T-cell (primary cell): ENCODE results near the gene ANXA6. TPM values are rescaled to one million over a fixed set of nuclear protein-coding genes. Genes with fewer than 3 reads are reported as not detected.

ENCODE experiments used
- ATAC-seq, 4 experiments: fragments of 200-7000 bp in 3 of 4; fragments of 150-1000 bp in 1 of 4; cut with Tn5 transposase; replicated peaks in 1 of 4; 1 replicate in 3 of 4; 2 replicates in 1 of 4; pipeline ENCODE4 v1.10.0; 2021; ENCODE audit warnings: moderate library complexity in 3 of 4, mild to moderate bottlenecking in 2 of 4, moderate number of reproducible peaks in 1 of 4
- CTCF ChIA-PET, 2 donors: fragments of 300-600 bp; sonication (Branson Sonifier 250); formaldehyde crosslinking; loops; one replicate each; lab custom pipeline; 2022; ENCODE audit warnings: antibody characterized with exemption in 2 of 2; lab: Charles Lee
- POLR2A ChIA-PET, 2 donors: fragments of 300-600 bp; sonication (Branson Sonifier 250); formaldehyde crosslinking; loops; one replicate each; lab custom pipeline; 2022; ENCODE audit warnings: antibody characterized with exemption in 2 of 2; lab: Charles Lee
- DNase-seq, 35 experiments: peaks; one replicate each; pipeline versions ENCODE4 v3.0.0 to v3.0.0-alpha.2; 2013 to 2023
- H3K27ac ChIP-seq: one replicate; pipeline ENCODE4 v1.5.1; 2013; ENCODE audit warnings: low read length
- H3K27me3 ChIP-seq, 2 experiments: replicated peaks in 1 of 2; 1 replicate in 1 of 2; 2 replicates in 1 of 2; pipeline versions ENCODE4 v1.6.1 to v1.7.0; 2013; ENCODE audit warnings: low read length in 1 of 2, mixed read lengths in 1 of 2; ENCODE audit not compliant: control insufficient read depth in 2 of 2, insufficient read depth in 2 of 2; ENCODE audit errors: extremely low read depth in 1 of 2
- H3K36me3 ChIP-seq, 2 donors: 1 replicate in 1 of 2; 2 replicates in 1 of 2; pipeline versions ENCODE4 v1.6.1 to v1.7.0; 2013; ENCODE audit warnings: low read length in 1 of 2; ENCODE audit not compliant: control insufficient read depth in 2 of 2, insufficient read depth in 1 of 2; ENCODE audit errors: extremely low read depth in 1 of 2
- H3K4me1 ChIP-seq, 2 experiments: 1 replicate in 1 of 2; 2 replicates in 1 of 2; pipeline versions ENCODE4 v1.6.1 to v1.7.0; 2013; ENCODE audit warnings: low read length in 2 of 2, mixed read lengths in 1 of 2; ENCODE audit not compliant: insufficient read depth in 2 of 2, control insufficient read depth in 1 of 2; ENCODE audit errors: extremely low read depth in 1 of 2
- H3K4me3 ChIP-seq, 2 donors: 1 replicate in 1 of 2; 2 replicates in 1 of 2; pipeline versions ENCODE4 v1.5.1 to v1.7.0; 2013; ENCODE audit warnings: mild to moderate bottlenecking in 2 of 2, low read length in 1 of 2, moderate library complexity in 1 of 2; ENCODE audit not compliant: control insufficient read depth in 1 of 2; ENCODE audit errors: extremely low read depth in 1 of 2
- H3K9me3 ChIP-seq: 2 replicates; pipeline ENCODE4 v1.7.0; 2013
- H3K27ac Mint-ChIP-seq, 2 donors: one replicate each; pipeline ENCODE4 v1.8.0; 2020 to 2021; ENCODE audit warnings: mild to moderate bottlenecking in 2 of 2, mixed read lengths in 2 of 2
- H3K27me3 Mint-ChIP-seq, 2 donors: one replicate each; pipeline ENCODE4 v1.8.0; 2021 to 2022; ENCODE audit warnings: mixed read lengths in 2 of 2
- H3K36me3 Mint-ChIP-seq: one replicate; pipeline ENCODE4 v1.8.0; 2021; ENCODE audit warnings: mixed read lengths
- H3K4me1 Mint-ChIP-seq, 3 donors: one replicate each; pipeline ENCODE4 v1.8.0; 2020 to 2022; ENCODE audit warnings: mixed read lengths in 3 of 3, mild to moderate bottlenecking in 1 of 3
- H3K4me3 Mint-ChIP-seq, 3 donors: one replicate each; pipeline ENCODE4 v1.8.0; 2020 to 2022; ENCODE audit warnings: mild to moderate bottlenecking in 3 of 3, mixed read lengths in 3 of 3, moderate library complexity in 3 of 3
- H3K9me3 Mint-ChIP-seq, 3 donors: one replicate each; pipeline ENCODE4 v1.8.0; 2020 to 2022; ENCODE audit warnings: mixed read lengths in 3 of 3
- WGBS: methylation state at CpG from one replicate; pipeline ENCODE4 v1.1.5; 2013; ENCODE audit warnings: missing lambda C conversion rate; ENCODE audit not compliant: insufficient coverage; 5-methylcytosine and 5-hydroxymethylcytosine counted together
- total RNA-seq, 35 experiments: library from RNA in 6 of 35; stranded (reverse) in 6 of 35; fragments of 120-200 nt in 1 of 35; gene quantifications; one replicate each; pipeline versions ENCODE4 v1.2.1 to v1.2.4 and lab custom pipeline; 2013 to 2026

The ANXA6 gene
- total RNA-seq, 5 donors from 2014 or later (not counting 1 experiment from before 2014, with no cell fraction given), result 266 to 395 (median 345) TPM

DNA sequence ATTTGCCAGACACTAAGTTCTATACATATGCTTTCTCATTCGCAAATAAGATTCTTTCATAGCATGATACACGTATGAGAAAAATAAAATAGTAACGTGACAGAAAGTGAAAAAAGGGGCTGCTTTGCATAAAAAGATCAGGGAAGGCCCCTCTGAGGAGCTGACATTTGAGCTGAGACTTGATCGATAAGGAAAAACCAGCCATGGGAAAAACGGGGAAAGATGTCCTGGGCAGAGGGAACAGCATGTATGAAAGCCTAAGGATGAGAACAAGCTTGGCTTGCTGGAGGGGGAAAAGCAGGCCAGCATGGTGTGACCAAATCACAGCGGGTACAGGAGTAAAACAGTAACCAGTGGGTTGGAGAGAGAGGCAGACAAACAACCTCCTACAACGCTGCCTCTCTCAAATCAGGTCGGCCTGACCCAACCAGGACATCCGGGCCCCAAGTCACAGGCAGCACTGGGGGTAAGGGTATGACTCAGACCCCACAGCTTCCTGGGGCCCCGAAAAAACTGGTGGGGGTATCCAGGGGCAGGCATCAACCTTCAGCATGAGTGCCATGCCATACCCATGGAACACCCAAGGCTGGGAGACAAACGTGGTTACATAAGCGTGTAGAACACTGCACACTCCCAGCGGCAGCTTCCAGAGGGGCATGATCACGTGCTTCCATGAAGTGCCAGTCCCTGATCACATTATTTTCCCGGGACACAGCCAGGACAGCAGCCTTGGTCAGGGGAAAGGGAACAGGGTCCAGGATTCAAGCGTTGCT, 78.9 kb downstream of the ANXA6 start:
- H3K27me3 Mint-ChIP-seq, result no peaks in the 10 kb centered on the region
- peaks cover 32% of the 10 kb centered on the region for H3K36me3 Mint-ChIP-seq
- Histone ChIP-seq H3K27me3 (no peaks in the 10 kb centered on the region), H3K9me3 (no peaks in the 10 kb centered on the region), H3K36me3 (peaks cover 0 to 27% of the 10 kb centered on the region in 2 donors), H3K4me3 (peak overlapping the region in 1 of 2 donors; percentile 36), H3K27ac (peak overlapping the region; percentile 90), H3K4me1 (peaks cover 18 to 73% of the 10 kb centered on the region in 2 experiments)
- H3K4me1 Mint-ChIP-seq, result peaks cover 77 to 83% (median 79%) of the 10 kb centered on the region in 3 donors
- no peaks in the 10 kb centered on the region for H3K9me3 Mint-ChIP-seq
- DNase-seq, result peak in 34 of 35 experiments; percentile 21 to 69 (median 47)
- ChIA-PET CTCF (interaction anchor here (0.5 to 1.6 kb wide), 5 partner anchors 15 to 86 kb away, joined by 3 to 7 read pairs (median 3); no protein-coding TSS in a partner anchor), POLR2A (interaction anchor here (0.5 to 1.0 kb wide), 3 partner anchors 19 to 298 kb away, joined by 3 to 9 read pairs (median 3); no protein-coding TSS in a partner anchor)
- H3K4me3 Mint-ChIP-seq, result peak overlapping the region; percentile 85 to 91 (median 89)
- H3K27ac Mint-ChIP-seq, result peak overlapping the region; percentile 89
- 29% methylated on average over 9 of the region's 16 CpGs for WGBS
- peak in 3 of 4 experiments; percentile 32 to 40 (median 39) for ATAC-seq

DNA sequence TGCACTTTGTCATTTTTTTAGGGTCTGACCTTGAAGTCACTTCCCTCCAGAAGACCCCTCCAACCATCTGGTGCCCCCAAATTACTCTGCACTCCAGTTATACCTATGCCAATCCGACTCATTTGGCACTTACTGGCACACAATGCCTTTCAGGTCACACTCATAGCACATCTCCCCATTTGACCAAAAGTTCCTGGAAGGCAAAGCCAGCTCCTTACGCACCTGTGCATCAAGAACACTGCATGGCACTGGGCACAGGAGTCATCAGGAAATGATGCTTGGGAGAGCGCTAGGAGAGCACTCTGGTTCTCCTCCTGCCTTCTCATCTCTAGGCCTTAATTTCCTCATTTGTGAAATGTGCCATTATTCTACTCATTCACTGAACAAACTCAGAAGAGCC, 79.6 kb downstream of the ANXA6 start:
- Histone ChIP-seq H3K4me1 (peaks cover 14 to 67% of the 10 kb centered on the region in 2 experiments), H3K4me3 (no peak overlapping the region), H3K9me3 (no peaks in the 10 kb centered on the region), H3K27ac (peak overlapping the region; percentile 90), H3K36me3 (peaks cover 0 to 34% of the 10 kb centered on the region in 2 donors), H3K27me3 (no peaks in the 10 kb centered on the region)
- H3K36me3 Mint-ChIP-seq, result peaks cover 32% of the 10 kb centered on the region
- H3K9me3 Mint-ChIP-seq, result no peaks in the 10 kb centered on the region
- DNase-seq (no peak), ATAC-seq (no peak)
- no peaks in the 10 kb centered on the region for H3K27me3 Mint-ChIP-seq
- WGBS, result 46% methylated on average over 3 of the region's 3 CpGs
- peak overlapping the region; percentile 85 to 91 (median 89) for H3K4me3 Mint-ChIP-seq
- H3K27ac Mint-ChIP-seq, result peak overlapping the region; percentile 89
- H3K4me1 Mint-ChIP-seq, result peaks cover 71 to 80% (median 72%) of the 10 kb centered on the region in 3 donors
- CTCF ChIA-PET, result interaction anchor here (0.9 to 1.6 kb wide), 3 partner anchors 15 to 37 kb away, joined by 3 to 7 read pairs (median 6); no protein-coding TSS in a partner anchor
- POLR2A ChIA-PET, result no interaction called here

DNA sequence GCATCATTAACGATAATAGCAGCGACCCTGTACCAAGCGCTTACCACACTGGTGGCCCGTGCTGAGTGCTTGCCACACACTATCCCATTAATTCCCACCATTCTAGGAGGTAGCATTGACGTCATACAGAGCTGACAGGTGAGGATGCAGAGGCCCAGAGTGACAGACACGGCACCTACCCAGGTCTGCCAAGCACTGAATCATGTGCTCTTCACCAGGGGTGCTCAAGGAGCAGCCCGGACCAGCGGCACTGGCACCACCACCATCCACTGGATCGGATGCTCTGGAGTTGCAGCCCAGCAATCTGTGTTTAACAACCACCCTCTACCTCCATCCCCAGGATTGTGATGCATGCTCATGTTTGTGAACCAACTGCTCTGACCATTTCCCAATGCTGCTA, 80.2 kb downstream of the ANXA6 start:
- H3K36me3 Mint-ChIP-seq, result peaks cover 33% of the 10 kb centered on the region
- no peak for DNase-seq
- no peak overlapping the region for H3K27ac ChIP-seq
- peaks cover 71 to 80% (median 71%) of the 10 kb centered on the region in 3 donors for H3K4me1 Mint-ChIP-seq
- H3K36me3 ChIP-seq, result peaks cover 0 to 34% of the 10 kb centered on the region in 2 donors
- ChIA-PET CTCF (interaction anchor here in 1 of 2 donors (1.6 kb wide), 1 partner anchor 38 kb away, joined by 6 read pairs; no protein-coding TSS in a partner anchor), POLR2A (no interaction called here)
- no peaks in the 10 kb centered on the region for H3K27me3 Mint-ChIP-seq
- ATAC-seq, result no peak
- H3K4me3 Mint-ChIP-seq, result peak overlapping the region; percentile 85 to 91 (median 89)
- no peaks in the 10 kb centered on the region for H3K27me3 ChIP-seq
- H3K9me3 Mint-ChIP-seq, result no peaks in the 10 kb centered on the region
- H3K4me3 ChIP-seq, result no peak overlapping the region
- no peaks in the 10 kb centered on the region for H3K9me3 ChIP-seq
- peak overlapping the region; percentile 89 for H3K27ac Mint-ChIP-seq
- 86% methylated on average over 9 of the region's 9 CpGs for WGBS
- H3K4me1 ChIP-seq, result peaks cover 14 to 67% of the 10 kb centered on the region in 2 experiments

DNA sequence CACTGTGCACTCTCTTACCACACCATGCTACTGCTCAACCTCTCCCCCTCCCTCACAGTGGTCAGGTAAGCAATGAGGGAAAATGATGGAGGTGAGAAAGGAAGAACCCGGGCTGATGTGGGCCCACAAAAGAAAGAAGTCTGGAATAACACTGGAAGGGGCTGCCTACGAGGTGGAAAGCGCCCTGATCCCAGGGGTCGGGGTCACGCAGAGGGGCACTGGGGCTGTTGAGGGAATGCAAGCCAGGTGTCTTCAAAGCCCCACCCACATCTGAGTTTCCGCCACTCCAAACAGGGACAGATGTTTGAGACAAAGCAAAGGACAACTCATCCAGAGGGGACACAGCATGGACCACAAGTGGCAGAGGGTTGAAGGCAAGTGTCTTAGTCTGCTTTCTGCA, 81.0 kb downstream of the ANXA6 start:
- Mint-ChIP-seq H3K4me1 (peaks cover 71 to 82% (median 72%) of the 10 kb centered on the region in 3 donors), H3K4me3 (peak overlapping the region; percentile 15 to 85 (median 31)), H3K36me3 (peaks cover 41% of the 10 kb centered on the region), H3K27ac (peak overlapping the region; percentile 66 to 77), H3K27me3 (no peaks in the 10 kb centered on the region), H3K9me3 (no peaks in the 10 kb centered on the region)
- no peaks in the 10 kb centered on the region for H3K27me3 ChIP-seq
- peaks cover 0 to 42% of the 10 kb centered on the region in 2 donors for H3K36me3 ChIP-seq
- no peak overlapping the region for H3K4me3 ChIP-seq
- no peaks in the 10 kb centered on the region for H3K9me3 ChIP-seq
- no peak for ATAC-seq
- peaks cover 8 to 70% of the 10 kb centered on the region in 2 experiments for H3K4me1 ChIP-seq
- 100% methylated on average over 4 of the region's 6 CpGs for WGBS
- no peak overlapping the region for H3K27ac ChIP-seq
- no peak for DNase-seq
- ChIA-PET POLR2A (no interaction called here), CTCF (no interaction called here)

DNA sequence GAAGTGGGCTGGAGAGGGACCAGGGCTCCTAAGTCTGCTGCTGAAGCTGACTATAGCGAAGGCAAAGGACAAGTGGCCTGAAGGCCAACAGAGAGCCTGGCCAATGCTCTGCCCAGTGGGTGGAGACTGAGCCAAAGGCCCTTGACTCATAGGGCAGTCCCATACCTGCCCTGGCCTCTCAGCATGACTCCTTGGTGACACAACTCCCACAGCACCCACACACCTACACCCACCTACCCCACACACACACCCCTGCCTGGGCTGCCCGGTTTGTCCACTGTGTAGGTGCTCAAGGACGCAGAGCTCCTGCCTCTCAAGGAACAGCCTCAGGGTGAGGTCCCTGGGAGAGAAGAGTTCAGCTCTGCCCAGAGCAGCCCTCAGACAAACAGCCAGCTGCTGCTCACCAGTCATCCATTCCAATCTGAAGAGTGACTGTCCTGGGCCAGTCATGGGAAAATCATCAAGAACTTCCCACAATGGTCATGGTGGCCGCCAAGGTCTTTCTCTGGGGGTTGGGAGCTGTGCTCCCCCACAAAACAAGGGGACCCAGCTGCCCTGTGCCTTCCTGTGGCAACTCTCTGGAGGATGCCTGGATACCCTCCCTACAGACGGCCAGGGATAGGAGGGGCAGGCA, 81.8 kb downstream of the ANXA6 start:
- H3K36me3 ChIP-seq, result peaks cover 0 to 49% of the 10 kb centered on the region in 2 donors
- H3K27me3 Mint-ChIP-seq, result no peaks in the 10 kb centered on the region
- POLR2A ChIA-PET, result interaction anchor here in 1 of 2 donors (1.1 kb wide), 1 partner anchor 116 kb away, joined by 3 read pairs; no protein-coding TSS in a partner anchor
- H3K4me3 ChIP-seq, result no peak overlapping the region
- H3K27ac Mint-ChIP-seq, result peak overlapping the region; percentile 66 to 77
- CTCF ChIA-PET, result interaction anchor here in 1 of 2 donors (2.0 kb wide), 1 partner anchor 40 kb away, joined by 6 read pairs; no protein-coding TSS in a partner anchor
- H3K9me3 Mint-ChIP-seq, result no peaks in the 10 kb centered on the region
- no peak for ATAC-seq
- H3K27ac ChIP-seq, result no peak overlapping the region
- H3K9me3 ChIP-seq, result no peaks in the 10 kb centered on the region
- peaks cover 70 to 85% (median 78%) of the 10 kb centered on the region in 3 donors for H3K4me1 Mint-ChIP-seq
- WGBS, result 74% methylated on average over 3 of the region's 5 CpGs
- H3K36me3 Mint-ChIP-seq, result peaks cover 44% of the 10 kb centered on the region
- DNase-seq, result no peak
- H3K4me1 ChIP-seq, result peaks cover 8 to 72% of the 10 kb centered on the region in 2 experiments
- H3K4me3 Mint-ChIP-seq, result peak overlapping the region; percentile 15 to 85 (median 31)
- H3K27me3 ChIP-seq, result no peaks in the 10 kb centered on the region

DNA sequence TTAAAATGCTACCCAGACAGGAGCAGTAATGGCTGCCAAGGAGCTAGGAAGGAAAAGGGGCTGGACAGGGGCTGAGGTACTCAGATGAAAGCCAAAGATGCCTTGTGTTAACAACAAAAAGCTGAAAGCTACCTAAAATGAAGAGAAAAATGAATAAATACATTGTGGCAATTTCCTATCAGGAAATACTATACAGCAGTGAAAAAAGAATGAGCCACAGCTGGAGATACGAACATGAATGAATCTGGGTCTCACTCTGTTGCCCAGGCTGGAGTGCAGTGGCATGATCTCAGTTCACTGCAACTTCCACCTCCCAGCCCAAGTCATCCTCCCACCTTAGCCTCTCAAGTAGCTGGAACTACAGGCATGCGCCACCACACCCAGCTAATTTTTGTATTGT, 83.0 kb downstream of the ANXA6 start:
- peaks cover 0 to 60% of the 10 kb centered on the region in 2 donors for H3K36me3 ChIP-seq

More for the DNA sequence above, 83.0 kb downstream of the ANXA6 start:
- Mint-ChIP-seq H3K27me3 (no peaks in the 10 kb centered on the region), H3K4me1 (peaks cover 74 to 89% (median 84%) of the 10 kb centered on the region in 3 donors), H3K27ac (peak overlapping the region in 1 of 2 donors; percentile 27), H3K36me3 (peaks cover 44% of the 10 kb centered on the region), H3K9me3 (no peaks in the 10 kb centered on the region), H3K4me3 (no peak overlapping the region)
- no peaks in the 10 kb centered on the region for H3K9me3 ChIP-seq
- ChIA-PET CTCF (interaction anchor here (0.5 to 2.0 kb wide), 5 partner anchors 11 to 576 kb away, joined by 3 to 6 read pairs (median 5); no protein-coding TSS in a partner anchor), POLR2A (no interaction called here)
- no peak for DNase-seq
- ATAC-seq, result no peak
- H3K27ac ChIP-seq, result peak overlapping the region; percentile 8
- H3K27me3 ChIP-seq, result no peaks in the 10 kb centered on the region
- H3K4me1 ChIP-seq, result peaks cover 5 to 79% of the 10 kb centered on the region in 2 experiments
- 100% methylated on average over 1 of the region's 2 CpGs for WGBS
- H3K4me3 ChIP-seq, result no peak overlapping the region
